H9 (cell line): Measurements from ENCODE around the gene SP140. TPM values are rescaled to one million over a fixed set of nuclear protein-coding genes. Genes with fewer than 3 reads are reported as not detected.

ENCODE experiments used
- DNase-seq: peaks from one replicate; pipeline ENCODE4 v3.0.0-alpha.2; 2017
- H2AFZ ChIP-seq: one replicate; pipeline ENCODE4 v1.6.1; 2013; ENCODE audit warnings: mild to moderate bottlenecking, low read length, control low read depth, moderate library complexity
- H2AK5ac ChIP-seq: 2 replicates; pipeline ENCODE4 v1.6.1; 2013; ENCODE audit warnings: low read length, control low read depth, mixed read lengths; ENCODE audit not compliant: insufficient read length
- H2BK120ac ChIP-seq: one replicate; pipeline ENCODE4 v1.6.1; 2013; ENCODE audit warnings: low read depth, mild to moderate bottlenecking, low read length, control low read depth, inconsistent platforms; ENCODE audit not compliant: poor library complexity, severe bottlenecking
- H2BK12ac ChIP-seq: 2 replicates; pipeline ENCODE4 v1.6.1; 2013; ENCODE audit warnings: low read length, control low read depth, mixed read lengths, low read depth; ENCODE audit not compliant: insufficient read length
- H2BK15ac ChIP-seq: 2 replicates; pipeline ENCODE4 v1.6.1; 2013; ENCODE audit warnings: low read depth, low read length, control low read depth
- H2BK20ac ChIP-seq: one replicate; pipeline ENCODE4 v1.6.1; 2013; ENCODE audit warnings: low read depth, mild to moderate bottlenecking, low read length, control low read depth, inconsistent platforms; ENCODE audit not compliant: poor library complexity, severe bottlenecking
- H2BK5ac ChIP-seq: 2 replicates; pipeline ENCODE4 v1.6.1; 2013; ENCODE audit warnings: low read length, control low read depth, mixed read lengths; ENCODE audit not compliant: insufficient read length
- H3K14ac ChIP-seq: 2 replicates; pipeline ENCODE4 v1.6.1; 2013; ENCODE audit warnings: low read length, control low read depth; ENCODE audit not compliant: insufficient read depth
- H3K18ac ChIP-seq: 2 replicates; pipeline ENCODE4 v1.6.1; 2013; ENCODE audit warnings: low read depth, mild to moderate bottlenecking, mixed read lengths, low read length, control low read depth; ENCODE audit not compliant: insufficient read length
- H3K23ac ChIP-seq: 2 replicates; pipeline ENCODE4 v1.6.1; 2013; ENCODE audit warnings: low read length, control low read depth, mixed read lengths, low read depth; ENCODE audit not compliant: insufficient read length
- H3K23me2 ChIP-seq: 2 replicates; pipeline ENCODE4 v1.6.1; 2013; ENCODE audit warnings: low read depth, mild to moderate bottlenecking, mixed read lengths, low read length, control low read depth; ENCODE audit not compliant: insufficient read length, poor library complexity, severe bottlenecking
- H3K27ac ChIP-seq: 2 replicates; pipeline ENCODE4 v1.5.1; 2013; ENCODE audit warnings: low read length, control low read depth, mixed read lengths, low read depth; ENCODE audit not compliant: insufficient read length
- H3K27me3 ChIP-seq: 2 replicates; pipeline ENCODE4 v1.6.1; 2013; ENCODE audit warnings: low read length, control low read depth, inconsistent platforms; ENCODE audit not compliant: insufficient read depth
- H3K4ac ChIP-seq: 2 replicates; pipeline ENCODE4 v1.6.1; 2013; ENCODE audit warnings: low read depth, mild to moderate bottlenecking, control low read depth, inconsistent platforms, low read length, moderate library complexity
- H3K4me1 ChIP-seq: 2 replicates; pipeline ENCODE4 v1.6.1; 2013; ENCODE audit warnings: low read length, control low read depth, inconsistent platforms; ENCODE audit not compliant: insufficient read depth
- H3K4me2 ChIP-seq: 2 replicates; pipeline ENCODE4 v1.6.1; 2013; ENCODE audit warnings: low read length, control low read depth, mixed read lengths; ENCODE audit not compliant: insufficient read length, insufficient read depth
- H3K56ac ChIP-seq: 2 replicates; pipeline ENCODE4 v1.6.1; 2013; ENCODE audit warnings: low read depth, mild to moderate bottlenecking, mixed read lengths, low read length, control low read depth; ENCODE audit not compliant: insufficient read length
- H3K79me1 ChIP-seq: 2 replicates; pipeline ENCODE4 v1.6.1; 2013; ENCODE audit warnings: low read depth, mild to moderate bottlenecking, moderate library complexity, low read length, control low read depth, inconsistent platforms; ENCODE audit not compliant: insufficient read depth, poor library complexity, severe bottlenecking
- H3K79me2 ChIP-seq: 2 replicates; pipeline ENCODE4 v1.6.1; 2013; ENCODE audit warnings: low read length, control low read depth, inconsistent platforms; ENCODE audit not compliant: insufficient read depth
- H3K9ac ChIP-seq: 2 replicates; pipeline ENCODE4 v1.6.1; 2013; ENCODE audit warnings: low read length, control low read depth, mixed read lengths; ENCODE audit not compliant: insufficient read length; ENCODE audit errors: extremely low read depth
- H3K9me3 ChIP-seq: one replicate; pipeline ENCODE4 v1.6.1; 2013; ENCODE audit warnings: low read depth, low read length, inconsistent platforms; ENCODE audit not compliant: control insufficient read depth
- H3T11ph ChIP-seq: one replicate; pipeline ENCODE4 v1.6.1; 2013; ENCODE audit warnings: mild to moderate bottlenecking, low read length, control low read depth, inconsistent platforms
- H4K20me1 ChIP-seq: one replicate; pipeline ENCODE4 v1.6.1; 2013; ENCODE audit not compliant: control insufficient read depth, insufficient read length, insufficient read depth
- H4K5ac ChIP-seq: 2 replicates; pipeline ENCODE4 v1.6.1; 2013; ENCODE audit warnings: low read depth, mild to moderate bottlenecking, mixed read lengths, low read length, control low read depth; ENCODE audit not compliant: insufficient read length
- H4K8ac ChIP-seq: replicated peaks from 2 replicates; pipeline ENCODE4 v1.6.1; 2013; ENCODE audit warnings: low read length, control low read depth, mixed read lengths, low read depth; ENCODE audit not compliant: insufficient read length
- H4K91ac ChIP-seq: 2 replicates; pipeline ENCODE4 v1.6.1; 2013; ENCODE audit warnings: low read depth, mild to moderate bottlenecking, moderate library complexity, mixed read lengths, low read length, control low read depth; ENCODE audit not compliant: insufficient read length
- H3K27ac Mint-ChIP-seq, 3 experiments: 2 replicates in 2 of 3; 3 replicates in 1 of 3; pipeline ENCODE4 v1.8.0; 2020 to 2021; ENCODE audit warnings: mixed read lengths in 3 of 3, mild to moderate bottlenecking in 1 of 3, moderate library complexity in 1 of 3
- H3K27me3 Mint-ChIP-seq: 2 replicates; pipeline ENCODE4 v1.8.0; 2021; ENCODE audit warnings: low read depth, mild to moderate bottlenecking, moderate library complexity, mixed read lengths
- H3K36me3 Mint-ChIP-seq, 3 experiments: 2 replicates in 2 of 3; 3 replicates in 1 of 3; pipeline ENCODE4 v1.8.0; 2020 to 2021; ENCODE audit warnings: low read depth in 3 of 3, mixed read lengths in 3 of 3; ENCODE audit not compliant: insufficient read depth in 1 of 3
- H3K4me1 Mint-ChIP-seq, 2 experiments: 2 replicates each; pipeline ENCODE4 v1.8.0; 2020; ENCODE audit warnings: mixed read lengths in 2 of 2
- H3K4me3 Mint-ChIP-seq, 2 experiments: 2 replicates in 1 of 2; 3 replicates in 1 of 2; pipeline ENCODE4 v1.8.0; 2020 to 2021; ENCODE audit warnings: mild to moderate bottlenecking in 2 of 2, mixed read lengths in 2 of 2, moderate library complexity in 1 of 2
- H3K9me3 Mint-ChIP-seq, 2 experiments: 2 replicates in 1 of 2; 3 replicates in 1 of 2; pipeline ENCODE4 v1.8.0; 2020; ENCODE audit warnings: mild to moderate bottlenecking in 2 of 2, mixed read lengths in 2 of 2, moderate library complexity in 1 of 2
- CTCF ChIP-seq: fragments of 200-600 bp; sonication (generic); conservative IDR thresholded peaks from 3 replicates; pipeline ENCODE4 v1.8.0; 2021; ENCODE audit warnings: antibody characterized with exemption, mild to moderate bottlenecking
- WGBS: extraction: QIAGEN DNeasy Blood & Tissue Kit; methylation state at CpG from one replicate; pipeline ENCODE4 v1.1.7; 2013; ENCODE audit warnings: missing lambda C conversion rate, low lambda C conversion rate, mixed read lengths; ENCODE audit not compliant: insufficient read length; ENCODE audit errors: extremely low coverage; 5-methylcytosine and 5-hydroxymethylcytosine counted together
- total RNA-seq: library from RNA; stranded (reverse); gene quantifications from 2 replicates; pipeline ENCODE4 v1.2.1, GENCODE V29; 2021

SP140 gene
- total RNA-seq, 1 experiment from 2014 or later = 0.31 TPM

GRCh38 chr2:230230496-230231200 is 5.1 kb downstream of the SP140 start:
- Histone ChIP-seq H3K9ac (no peak overlapping the region), H2AFZ (no peak overlapping the region), H4K20me1 (no peaks in the 10 kb centered on the region), H3K27me3 (no peaks in the 10 kb centered on the region), H4K5ac (no peak overlapping the region), H3K27ac (peak overlapping the region; percentile 74), H2AK5ac (no peak overlapping the region), H3K4me1 (peaks cover 3% of the 10 kb centered on the region; the same call in 1 of the 2 replicates), H3K23ac (no peak overlapping the region), H3K79me2 (no peaks in the 10 kb centered on the region), H3K23me2 (no peaks in the 10 kb centered on the region), H4K8ac (no peak overlapping the region), H3T11ph (no peak overlapping the region), H3K14ac (no peak overlapping the region), H4K91ac (no peak overlapping the region), H3K18ac (no peak overlapping the region), H2BK15ac (no peak overlapping the region), H3K56ac (no peak overlapping the region), H3K79me1 (no peaks in the 10 kb centered on the region), H3K4me2 (no peak overlapping the region), H2BK12ac (no peak overlapping the region), H2BK120ac (no peak overlapping the region), H2BK20ac (no peak overlapping the region), H2BK5ac (no peak overlapping the region), H3K9me3 (no peaks in the 10 kb centered on the region), H3K4ac (no peak overlapping the region)
- H3K4me1 Mint-ChIP-seq = peaks cover 0 to 9% of the 10 kb centered on the region in 2 experiments; a peak in 2 of 4 replicates
- no CpG with 5 or more reads among the region's 2 CpGs for WGBS
- H3K27ac Mint-ChIP-seq = peak overlapping the region in 2 of 3 experiments; percentile 14 to 80; a peak in 3 of 7 replicates
- H3K36me3 Mint-ChIP-seq = peaks cover 8 to 19% (median 14%) of the 10 kb centered on the region in 3 experiments; a peak in 6 of 7 replicates
- H3K9me3 Mint-ChIP-seq = peaks cover 13 to 17% of the 10 kb centered on the region in 2 experiments; a peak in 4 of 5 replicates
- DNase-seq = no peak
- TF ChIP-seq CTCF = no peak
- H3K4me3 Mint-ChIP-seq = no peak overlapping the region
- H3K27me3 Mint-ChIP-seq = no peaks in the 10 kb centered on the region
